HG02970 (cell line): ENCODE data around the gene KCNJ4.
"Not testable (repeated sequence)": the region's sequence is repeated elsewhere in the genome, so short reads cannot be mapped to it uniquely, and the experiment has no call there.

Experiments used
- ATAC-seq: cut with Tn5 transposase; IDR thresholded peaks from one replicate; pipeline ENCODE4 v1.9.1; 2021; ENCODE audit warnings: mild to moderate bottlenecking, moderate library complexity, moderate number of reproducible peaks; ENCODE audit not compliant: unreplicated experiment, low FRiP score

Gene KCNJ4

GRCh38 chr22:38474003-38474607, 19.1 kb upstream of the KCNJ4 start:
- ATAC-seq, result no peak

- ATAC-seq, result no peak
These were observed 16.2 kb upstream of the KCNJ4 start for GRCh38 chr22:38471237-38471636.

DNA sequence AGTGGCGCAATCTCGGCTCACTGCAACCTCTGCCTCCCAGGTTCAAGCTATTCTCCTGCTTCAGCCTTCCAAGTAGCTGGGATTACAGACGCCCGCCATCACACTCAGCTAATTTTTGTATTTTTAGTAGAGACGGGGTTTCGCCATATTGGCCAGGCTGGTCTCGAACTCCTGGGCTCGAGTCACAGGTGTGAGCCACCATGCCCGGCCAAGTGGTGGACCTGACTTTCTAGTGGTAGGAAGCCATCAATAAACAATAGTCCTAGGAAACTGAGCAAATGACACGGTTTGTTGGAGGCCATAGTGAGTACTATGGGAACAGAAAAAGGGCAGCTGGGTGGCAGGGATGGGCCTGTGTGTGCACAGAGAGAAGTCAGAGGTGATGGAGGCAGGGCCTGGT, 15.2 kb upstream of the KCNJ4 start:
- not testable (repeated sequence) for ATAC-seq

GRCh38 chr22:38469306-38469781, 14.3 kb upstream of the KCNJ4 start:
- ATAC-seq, result no peak

GRCh38 chr22:38468443-38469305, 13.7 kb upstream of the KCNJ4 start:
- no peak for ATAC-seq

GRCh38 chr22:38467904-38468442, 13.0 kb upstream of the KCNJ4 start, which contains the start of gene KDELR3:
KDELR3 (plus strand) TSS chr22:38468096; CDS start chr22:38468234, 138 bp downstream.
- no peak for ATAC-seq

- ATAC-seq, result no peak
These were observed 12.5 kb upstream of the KCNJ4 start for GRCh38 chr22:38467438-38467903.

DNA sequence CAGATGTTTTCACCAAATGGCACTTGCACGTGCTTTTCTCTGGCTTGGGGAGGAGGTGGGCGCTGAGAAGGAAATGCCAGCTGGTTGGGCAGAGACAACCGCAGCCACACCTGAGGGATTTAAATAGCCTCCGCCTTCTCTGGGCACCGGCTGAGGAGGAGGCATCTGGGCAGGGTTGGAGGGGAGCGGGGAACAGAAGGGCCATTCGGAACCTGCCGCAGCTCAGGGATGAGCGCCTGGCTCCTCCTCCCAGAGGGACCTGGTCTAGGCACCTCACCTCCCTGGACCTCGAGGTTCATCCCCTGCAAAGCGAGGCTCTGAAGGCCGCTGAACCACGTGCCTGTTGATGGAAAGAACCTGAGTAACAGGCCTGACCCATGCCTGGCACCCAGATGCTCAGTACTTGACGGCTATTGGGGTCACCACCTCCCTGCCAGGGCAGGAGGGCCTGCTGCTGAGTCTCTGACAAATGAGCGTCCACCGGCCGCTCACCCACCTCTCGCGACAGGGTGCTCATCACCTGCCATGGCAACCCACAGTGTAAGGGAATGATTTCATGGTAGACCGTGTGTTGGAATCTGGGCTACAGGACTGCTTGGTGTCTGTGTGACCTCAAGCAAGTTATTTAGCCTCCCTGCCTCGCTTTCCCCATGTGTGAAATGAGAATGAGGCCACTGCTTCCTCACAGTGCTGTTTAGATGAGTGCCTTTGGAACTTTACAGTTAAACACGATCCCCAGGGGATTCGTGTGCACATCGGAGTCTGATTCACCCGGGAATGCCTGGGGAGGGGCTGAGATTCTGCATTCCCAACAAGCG, 10.9 kb upstream of the KCNJ4 start:
- ATAC-seq, result no peak

DNA sequence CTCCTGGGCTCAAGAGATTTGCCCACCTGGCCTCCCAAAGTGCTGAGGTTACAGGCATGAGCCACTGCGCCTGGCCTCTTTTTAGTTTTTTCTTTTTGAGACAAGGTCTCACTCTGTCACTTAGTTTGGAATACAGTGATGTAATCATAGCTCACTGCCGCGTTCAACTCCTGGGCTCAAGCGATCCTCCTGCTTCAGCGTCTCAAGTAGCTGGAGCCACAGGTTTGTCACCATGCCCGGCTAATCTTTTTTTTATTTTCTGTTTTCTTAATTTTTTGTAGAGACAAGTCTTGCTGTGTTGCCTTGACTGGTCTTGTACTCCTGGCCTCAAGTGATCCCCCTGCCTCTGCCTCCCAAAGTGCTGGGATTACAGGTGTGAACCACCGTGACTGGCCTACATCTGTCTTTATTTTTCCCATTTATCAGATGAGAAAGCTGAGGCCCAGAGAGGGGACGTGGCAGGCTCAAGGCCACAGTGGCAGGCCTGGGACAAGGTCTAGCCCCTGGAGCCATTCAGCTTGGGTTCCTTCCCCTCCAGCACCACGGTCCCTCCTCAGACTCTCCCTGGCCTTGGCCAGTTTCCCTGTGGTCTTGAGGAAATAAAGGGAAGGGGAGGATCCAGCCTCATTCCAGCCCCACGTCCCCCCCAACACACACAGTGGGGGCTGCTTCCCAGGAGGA, 10.1 kb upstream of the KCNJ4 start:
- no peak for ATAC-seq

DNA sequence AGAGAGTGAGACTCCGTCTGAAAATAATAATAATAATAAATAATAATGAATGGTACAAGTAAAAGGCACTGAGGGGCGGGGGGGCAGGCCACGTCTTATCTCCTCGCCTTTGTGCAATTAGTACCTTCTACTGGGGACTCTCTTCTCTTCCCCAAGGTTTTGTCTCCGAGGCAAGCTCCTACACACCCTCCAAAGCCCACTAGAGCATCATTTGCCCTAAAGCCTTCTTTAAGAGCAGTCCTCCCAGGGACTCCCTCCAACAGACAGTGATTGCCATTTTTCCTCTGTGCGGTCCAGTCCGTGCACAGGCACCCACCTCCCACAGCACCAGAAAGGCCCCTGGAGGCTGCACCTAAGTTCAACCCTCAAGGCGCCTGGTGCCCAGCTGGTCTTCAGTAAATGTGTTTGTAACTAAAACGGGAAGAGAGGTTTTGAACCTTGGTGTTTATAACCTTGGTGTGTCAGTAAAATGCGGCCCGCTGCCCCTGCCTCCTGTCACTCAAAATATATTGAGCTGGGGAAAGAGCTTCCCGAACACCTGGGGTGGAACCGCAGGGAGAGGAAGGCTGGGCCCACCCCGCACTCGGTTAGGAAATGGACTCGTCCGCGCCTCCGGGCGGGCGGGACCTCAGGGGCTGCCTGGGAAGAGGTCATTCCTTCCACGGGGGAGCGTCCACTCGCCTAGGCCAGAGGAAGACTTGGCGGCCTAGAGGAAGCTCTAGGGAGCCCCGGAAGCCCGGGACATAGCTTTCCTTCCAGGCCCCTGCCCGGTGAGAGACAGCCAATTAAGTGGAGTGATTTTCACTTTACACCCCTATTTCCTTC, 8.2 kb upstream of the KCNJ4 start:
- no peak for ATAC-seq

- ATAC-seq, result no peak
These were observed 6.5 kb upstream of the KCNJ4 start for GRCh38 chr22:38461414-38462081.

GRCh38 chr22:38461057-38461413, 6.0 kb upstream of the KCNJ4 start:
- no peak for ATAC-seq

GRCh38 chr22:38460426-38460840, 5.4 kb upstream of the KCNJ4 start:
- no peak for ATAC-seq

DNA sequence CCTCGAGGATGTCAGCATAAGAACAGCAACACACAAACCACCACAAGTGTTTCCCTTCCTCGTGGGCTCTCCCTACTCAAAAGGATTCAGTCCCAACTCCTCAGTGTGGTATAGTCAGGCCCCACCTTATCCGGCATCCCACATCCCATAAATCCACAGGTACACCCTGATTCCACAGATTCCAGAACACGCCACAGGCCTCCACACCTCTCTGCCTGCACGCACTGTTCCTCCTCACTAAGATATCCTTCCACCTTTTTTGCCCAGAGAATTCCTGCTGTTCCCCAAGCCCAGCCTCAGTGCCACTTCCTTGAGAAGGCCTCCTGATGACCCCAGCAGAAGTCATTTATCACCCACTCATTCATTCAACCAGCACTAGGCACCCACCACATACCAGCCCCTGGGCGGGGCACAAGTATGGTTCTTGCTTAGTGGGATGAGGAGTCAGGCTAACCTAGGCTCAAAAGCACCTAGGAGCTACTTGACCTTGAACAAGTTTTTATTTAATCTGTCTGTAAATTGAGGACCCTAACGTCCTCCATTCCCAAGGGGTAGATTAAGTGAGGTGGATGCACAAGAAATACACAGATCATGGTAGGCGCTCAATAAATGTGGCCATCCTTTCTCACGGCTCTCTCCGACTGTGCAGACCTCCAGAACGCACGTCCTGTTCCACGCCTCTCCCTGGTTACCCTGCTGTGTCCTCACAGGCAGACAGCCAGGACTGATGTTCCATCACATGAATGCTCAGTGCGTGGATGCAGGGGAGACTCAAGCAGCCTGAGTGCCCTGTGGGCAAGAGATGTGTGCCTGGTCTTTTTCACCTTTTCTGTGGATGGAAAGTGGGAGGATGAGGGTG, 2.1 kb upstream of the KCNJ4 start:
- ATAC-seq, result no peak

- no peak for ATAC-seq
These were observed 1.4 kb upstream of the KCNJ4 start for GRCh38 chr22:38456272-38456835.

DNA sequence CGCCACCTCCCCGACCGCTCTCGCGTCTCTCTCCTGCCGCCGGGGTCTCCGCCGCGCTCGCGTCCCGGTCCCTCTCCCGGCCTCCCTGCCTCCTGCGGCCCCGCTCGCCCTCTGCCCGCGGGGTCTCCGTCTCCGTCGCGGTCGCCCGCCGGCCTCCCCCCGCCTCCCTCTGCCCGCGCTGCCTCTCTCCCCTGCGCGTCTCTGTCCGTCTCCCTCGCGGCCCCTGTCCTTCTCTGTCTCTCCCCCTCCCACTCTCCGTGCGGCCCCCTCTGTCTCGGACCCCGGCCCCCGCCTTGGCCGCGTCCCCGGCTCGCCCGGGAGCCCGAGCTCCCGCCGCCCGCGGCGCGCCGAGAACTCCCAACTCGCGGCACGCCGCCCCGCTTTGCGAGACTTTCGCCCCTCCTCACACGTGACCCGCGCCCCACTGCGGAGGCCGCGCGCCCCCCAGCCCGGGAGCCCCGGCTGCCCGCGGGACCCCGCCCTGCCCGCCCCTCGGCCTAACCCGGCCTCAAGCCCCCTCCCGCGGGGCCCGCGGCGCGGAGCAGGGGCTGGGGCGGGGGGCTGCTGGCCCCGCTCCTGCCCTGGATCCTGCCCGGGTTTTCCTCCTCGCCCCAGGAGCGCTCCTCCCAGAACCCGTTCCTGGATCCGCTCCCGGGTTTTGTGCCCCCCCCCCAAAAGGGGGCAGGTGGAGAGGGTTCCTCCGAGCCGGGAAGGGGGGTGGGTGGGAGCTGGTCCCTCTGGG, 702 bp upstream of the KCNJ4 start:
- no peak for ATAC-seq
